ENCODE data around the gene KAZN. TPM values are rescaled to one million over a fixed set of nuclear protein-coding genes. Genes with fewer than 3 reads are reported as not detected.
"Not testable (repeated sequence)": the region's sequence is repeated elsewhere in the genome, so short reads cannot be mapped to it uniquely, and the experiment has no call there.

KAZN gene
- total and polyA plus RNA-seq, 10 donors = 20.0 to 245 (median 144) TPM

- H3K4me1 ChIP-seq = no peaks in the 10 kb centered on the region
- peaks cover 0 to 5% (median 0%) of the 10 kb centered on the region in 7 donors for H3K27me3 ChIP-seq (replicated peaks in 1 of 7)
- DNase-seq = no peak
- intact Hi-C loops (cut with DNase I; ENCODE audit: low total_unique reads) = no loop called here
- H3K36me3 ChIP-seq = no peaks in the 10 kb centered on the region
- H3K4me3 ChIP-seq = no peak overlapping the region
- no peak for TF ChIP-seq POLR2A (IDR thresholded peaks at IDR 0.05)
- no peak for TF ChIP-seq CTCF (IDR thresholded peaks at IDR 0.05 in 8 of 11, conservative IDR thresholded peaks at IDR 0.05 in 3 of 11)
- TF ChIP-seq POLR2AphosphoS5 (IDR thresholded peaks at IDR 0.05) = no peak
- H3K27ac ChIP-seq = no peak overlapping the region
- 85 to 95% (median 93%) methylated on average over 3 of the region's 3 CpGs for WGBS, 5 donors
- H3K9me3 ChIP-seq = peaks cover 0 to 9% (median 0%) of the 10 kb centered on the region in 8 donors
Measured at GRCh38 chr1:14577261-14577660, 21.2 kb upstream of the KAZN start.

- H3K36me3 ChIP-seq = no peaks in the 10 kb centered on the region
- TF ChIP-seq POLR2AphosphoS5 (IDR thresholded peaks at IDR 0.05) (no peak), CTCF (IDR thresholded peaks at IDR 0.05 in 8 of 11, conservative IDR thresholded peaks at IDR 0.05 in 3 of 11) (no peak), POLR2A (IDR thresholded peaks at IDR 0.05) (no peak)
- 82 to 93% (median 87%) methylated on average over 3 of the region's 3 CpGs for WGBS, 5 donors
- H3K9me3 ChIP-seq = peaks cover 0 to 9% (median 0%) of the 10 kb centered on the region in 8 donors
- intact Hi-C loops (cut with DNase I; ENCODE audit: low total_unique reads) = no loop called here
- H3K27ac ChIP-seq = no peak overlapping the region
- H3K27me3 ChIP-seq (replicated peaks in 1 of 7) = peaks cover 0 to 5% (median 0%) of the 10 kb centered on the region in 7 donors
- no peaks in the 10 kb centered on the region for H3K4me1 ChIP-seq
- no peak for DNase-seq
- no peak overlapping the region for H3K4me3 ChIP-seq
Measured at GRCh38 chr1:14578156-14578555, 20.3 kb upstream of the KAZN start.

- 91 to 95% (median 94%) methylated on average over 12 of the region's 12 CpGs for WGBS, 5 donors
Measured at GRCh38 chr1:14580295-14580694, 18.2 kb upstream of the KAZN start.

GRCh38 chr1:14580986-14581385 lies 17.5 kb upstream of the KAZN start:
- Histone ChIP-seq H3K27ac (no peak overlapping the region), H3K36me3 (no peaks in the 10 kb centered on the region), H3K4me1 (no peaks in the 10 kb centered on the region), H3K9me3 (peaks cover 0 to 5% (median 0%) of the 10 kb centered on the region in 8 donors), H3K4me3 (no peak overlapping the region), H3K27me3 (replicated peaks in 1 of 7) (peaks cover 0 to 10% (median 0%) of the 10 kb centered on the region in 7 donors)
- WGBS, 5 donors = 95 to 100% (median 95%) methylated on average over 4 of the region's 4 CpGs
- intact Hi-C loops (cut with DNase I; ENCODE audit: low total_unique reads) = no loop called here
- DNase-seq = no peak
- TF ChIP-seq CTCF (IDR thresholded peaks at IDR 0.05 in 8 of 11, conservative IDR thresholded peaks at IDR 0.05 in 3 of 11) (no peak), POLR2AphosphoS5 (IDR thresholded peaks at IDR 0.05) (no peak), POLR2A (IDR thresholded peaks at IDR 0.05) (no peak)

More at GRCh38 chr1:14580295-14580694, 18.2 kb upstream of the KAZN start:
- intact Hi-C loops (cut with DNase I; ENCODE audit: low total_unique reads); H3K4me1 ChIP-seq; H3K9me3 ChIP-seq; H3K36me3 ChIP-seq; DNase-seq; H3K27ac ChIP-seq; H3K4me3 ChIP-seq: not testable (repeated sequence)
- H3K27me3 ChIP-seq (replicated peaks in 1 of 7) = peaks cover 0 to 10% (median 0%) of the 10 kb centered on the region in 7 donors

GRCh38 chr1:14583788-14584187 lies 14.7 kb upstream of the KAZN start:
- Histone ChIP-seq H3K36me3 (no peaks in the 10 kb centered on the region), H3K9me3 (peaks cover 0 to 5% (median 0%) of the 10 kb centered on the region in 8 donors), H3K4me1 (no peaks in the 10 kb centered on the region), H3K4me3 (no peak overlapping the region), H3K27me3 (replicated peaks in 1 of 7) (peaks cover 0 to 10% (median 0%) of the 10 kb centered on the region in 7 donors), H3K27ac (no peak overlapping the region)
- no peak for TF ChIP-seq CTCF (IDR thresholded peaks at IDR 0.05 in 8 of 11, conservative IDR thresholded peaks at IDR 0.05 in 3 of 11)
- no peak for TF ChIP-seq POLR2AphosphoS5 (IDR thresholded peaks at IDR 0.05)
- TF ChIP-seq POLR2A (IDR thresholded peaks at IDR 0.05) = no peak
- 83 to 97% (median 92%) methylated on average over 4 to 5 of the region's 5 CpGs for WGBS, 5 donors
- intact Hi-C loops (cut with DNase I; ENCODE audit: low total_unique reads) = no loop called here
- no peak for DNase-seq
